A673 (cell line): ENCODE data around the gene NACC2.

Experiments
- CTCF ChIP-seq: fragments of 300-800, 200-600 bp; sonication (generic); conservative IDR thresholded peaks from 2 replicates; pipeline ENCODE4 v1.5.1; 2017; ENCODE audit warnings: low read depth, mild to moderate bottlenecking, antibody characterized with exemption, low read length, moderate library complexity, mixed read lengths
- EZH2 ChIP-seq: fragments of 200-600 bp; sonication (generic); IDR thresholded peaks from 2 replicates; pipeline ENCODE4 v1.6.1; 2017; ENCODE audit warnings: borderline replicate concordance, low read depth, mild to moderate bottlenecking, mixed read lengths, antibody characterized with exemption, low read length; ENCODE audit not compliant: poor library complexity, severe bottlenecking

DNA sequence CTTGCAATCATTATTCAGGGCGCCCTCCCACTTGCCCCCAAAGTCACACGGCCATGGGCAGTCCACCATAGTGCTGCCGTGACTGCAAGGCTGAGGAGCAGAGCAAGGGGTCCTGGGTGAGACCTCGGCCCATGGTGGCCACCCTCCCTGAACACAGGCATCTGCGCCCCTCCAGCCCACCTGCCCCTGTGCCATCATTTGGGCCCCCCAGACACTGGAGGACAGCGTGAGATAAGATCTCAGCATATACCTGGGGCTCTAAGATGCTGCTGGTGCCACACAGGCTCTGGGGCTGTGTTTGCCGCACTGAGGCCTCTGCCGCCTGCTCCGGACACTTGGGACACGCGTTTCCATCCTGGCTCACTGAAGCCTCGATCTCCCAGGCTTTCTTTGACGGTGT is 20.1 kb upstream of the NACC2 start:
- TF ChIP-seq CTCF (no peak), EZH2 (no peak)
